ENCODE data around the gene TKT. TPM values are rescaled to one million over a fixed set of nuclear protein-coding genes. Genes with fewer than 3 reads are reported as not detected.

The TKT gene
- total RNA-seq, 2 donors from 2014 or later = 48.8 to 62.8 TPM

DNA sequence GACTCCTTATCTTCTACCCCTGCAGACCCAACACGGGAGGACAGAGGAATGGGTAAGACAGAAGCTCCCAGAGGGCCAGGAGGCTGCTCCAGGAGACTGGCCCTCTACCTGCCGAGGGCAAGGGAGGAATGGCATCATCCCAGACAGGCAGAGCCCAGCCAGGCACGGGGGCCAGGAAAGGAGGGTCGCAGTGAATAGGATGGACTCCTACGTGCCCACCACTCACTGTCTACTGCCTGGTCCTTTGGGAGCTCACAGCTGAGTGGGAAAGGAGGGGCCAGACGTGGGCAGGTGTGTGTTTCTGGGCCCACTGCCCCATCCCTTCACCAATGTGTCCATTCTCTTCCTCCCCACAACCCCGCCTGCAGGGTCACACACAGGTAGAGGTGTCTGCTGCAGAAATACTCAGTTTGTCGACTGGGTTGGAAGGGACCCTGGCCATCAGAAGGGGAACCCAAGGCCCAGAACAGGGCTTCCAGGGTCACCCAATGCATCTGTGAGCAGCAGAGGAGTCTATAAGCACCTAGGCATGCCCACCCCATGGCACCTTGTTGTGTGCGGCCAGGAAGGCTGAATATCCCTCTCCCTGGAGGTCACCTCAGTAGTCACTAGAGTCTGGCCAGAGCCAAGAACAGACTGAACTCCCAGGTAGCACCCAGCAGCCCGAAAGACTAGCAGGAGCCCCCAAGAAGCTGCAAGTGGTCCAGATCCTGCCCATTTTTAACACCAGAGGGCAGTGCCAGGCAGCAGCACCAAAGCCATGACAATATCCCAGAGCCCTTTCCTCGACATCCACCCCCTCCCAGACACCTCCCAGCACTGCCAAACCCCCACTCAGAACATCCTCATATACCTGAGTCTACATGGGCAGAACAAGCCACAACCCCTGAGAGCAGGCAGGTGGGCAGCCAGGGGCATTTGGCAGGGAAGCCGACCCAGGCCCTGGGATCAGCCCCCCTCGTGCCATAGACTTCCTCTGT is 24.0 kb downstream of the TKT start:
- Histone ChIP-seq H3K9me3 (no peaks in the 10 kb centered on the region), H3K27me3 (no peaks in the 10 kb centered on the region), H3K4me3 (no peak overlapping the region), H3K27ac (peak overlapping the region in 1 of 2 donors; percentile 19), H3K4me1 (peaks cover 0 to 15% of the 10 kb centered on the region in 2 donors), H3K36me3 (peaks cover 88% of the 10 kb centered on the region)
- no peak for DNase-seq (ENCODE audit: low spot score)
- TF ChIP-seq, protein P1, sequence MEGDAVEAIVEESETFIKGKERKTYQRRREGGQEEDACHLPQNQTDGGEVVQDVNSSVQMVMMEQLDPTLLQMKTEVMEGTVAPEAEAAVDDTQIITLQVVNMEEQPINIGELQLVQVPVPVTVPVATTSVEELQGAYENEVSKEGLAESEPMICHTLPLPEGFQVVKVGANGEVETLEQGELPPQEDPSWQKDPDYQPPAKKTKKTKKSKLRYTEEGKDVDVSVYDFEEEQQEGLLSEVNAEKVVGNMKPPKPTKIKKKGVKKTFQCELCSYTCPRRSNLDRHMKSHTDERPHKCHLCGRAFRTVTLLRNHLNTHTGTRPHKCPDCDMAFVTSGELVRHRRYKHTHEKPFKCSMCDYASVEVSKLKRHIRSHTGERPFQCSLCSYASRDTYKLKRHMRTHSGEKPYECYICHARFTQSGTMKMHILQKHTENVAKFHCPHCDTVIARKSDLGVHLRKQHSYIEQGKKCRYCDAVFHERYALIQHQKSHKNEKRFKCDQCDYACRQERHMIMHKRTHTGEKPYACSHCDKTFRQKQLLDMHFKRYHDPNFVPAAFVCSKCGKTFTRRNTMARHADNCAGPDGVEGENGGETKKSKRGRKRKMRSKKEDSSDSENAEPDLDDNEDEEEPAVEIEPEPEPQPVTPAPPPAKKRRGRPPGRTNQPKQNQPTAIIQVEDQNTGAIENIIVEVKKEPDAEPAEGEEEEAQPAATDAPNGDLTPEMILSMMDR (IDR thresholded peaks at IDR 0.05) = peak in 1 of 2 donors; percentile 29

DNA sequence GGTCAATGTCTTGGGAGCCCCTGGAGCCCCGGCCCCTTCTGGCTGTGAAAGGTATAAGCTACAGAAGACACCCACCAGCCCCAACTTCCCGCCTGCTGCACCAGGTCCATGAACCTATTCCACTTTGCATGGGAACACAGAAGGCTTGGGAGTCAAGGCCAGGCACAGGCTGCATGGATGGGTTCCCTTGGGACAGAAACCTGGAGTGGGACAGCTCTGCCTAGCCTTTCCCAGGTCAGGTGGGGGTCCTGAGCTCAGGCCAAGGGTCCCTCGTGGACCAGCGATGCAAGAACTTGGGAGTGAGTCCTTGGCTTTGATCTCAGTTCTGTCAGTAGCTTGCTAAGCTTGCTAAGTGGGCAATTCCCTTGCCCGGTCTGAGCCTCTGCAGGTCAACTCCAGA is 25.0 kb downstream of the TKT start:
- peaks cover 0 to 5% of the 10 kb centered on the region in 2 donors for H3K4me1 ChIP-seq
- DNase-seq (ENCODE audit: low spot score) = no peak
- no peaks in the 10 kb centered on the region for H3K27me3 ChIP-seq
- TF ChIP-seq, protein P1 (IDR thresholded peaks at IDR 0.05) = no peak
- H3K36me3 ChIP-seq = peaks cover 99% of the 10 kb centered on the region
- H3K4me3 ChIP-seq = no peak overlapping the region
- H3K27ac ChIP-seq = no peak overlapping the region
- H3K9me3 ChIP-seq = no peaks in the 10 kb centered on the region

DNA sequence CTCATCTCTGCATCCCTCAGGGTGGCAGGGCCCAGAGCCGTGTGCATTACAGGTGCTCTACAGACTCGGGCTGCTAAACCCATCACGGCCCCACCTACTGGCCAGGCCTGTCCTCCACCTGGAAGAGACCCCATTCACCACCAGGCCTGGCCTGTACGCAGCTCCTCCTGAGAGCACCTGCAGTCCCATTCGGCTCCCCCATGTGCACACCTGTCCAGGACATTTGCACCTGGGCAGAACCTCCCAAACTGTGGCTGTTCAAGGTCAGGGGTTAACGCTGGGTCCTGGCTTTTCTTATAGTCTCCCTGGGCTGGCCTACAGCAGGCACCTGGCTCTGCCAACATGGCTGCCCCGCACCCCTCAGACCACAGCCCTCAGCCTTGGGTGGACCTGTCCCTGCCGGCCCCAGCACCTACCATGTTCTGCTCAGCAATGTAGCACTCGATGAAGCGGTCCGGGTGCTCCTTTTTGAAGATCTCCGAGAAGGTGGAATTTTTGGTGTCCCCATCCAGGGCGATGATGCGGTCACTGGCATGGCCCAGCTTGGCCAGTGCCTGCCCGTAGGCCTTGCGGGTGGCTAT is 25.7 kb downstream of the TKT start:
- Histone ChIP-seq H3K36me3 (peaks cover 100% of the 10 kb centered on the region), H3K27me3 (no peaks in the 10 kb centered on the region), H3K27ac (no peak overlapping the region), H3K9me3 (no peaks in the 10 kb centered on the region), H3K4me1 (no peaks in the 10 kb centered on the region), H3K4me3 (no peak overlapping the region)
- TF ChIP-seq, protein P1 (IDR thresholded peaks at IDR 0.05) = no peak
- no peak for DNase-seq (ENCODE audit: low spot score)

DNA sequence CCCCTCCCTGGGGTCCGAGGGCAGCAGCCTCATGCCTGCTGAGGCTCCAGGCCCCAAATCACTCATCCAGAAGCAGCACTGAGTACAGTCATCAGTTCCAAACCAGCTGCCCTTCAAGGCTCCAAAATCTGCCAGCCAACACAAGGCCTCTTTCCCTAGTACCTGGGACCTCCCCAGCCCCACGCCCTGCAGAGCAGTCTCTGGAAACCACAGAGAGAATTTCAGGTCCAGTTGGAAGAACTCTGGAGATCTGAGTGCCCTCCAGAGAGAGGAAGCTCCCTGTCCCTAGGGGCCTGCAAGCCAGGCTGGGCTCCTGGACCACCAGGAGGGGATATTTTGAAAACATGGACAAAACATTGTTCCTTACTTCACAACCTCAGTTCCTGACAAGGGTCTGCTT is 26.2 kb downstream of the TKT start:
- no peaks in the 10 kb centered on the region for H3K9me3 ChIP-seq
- H3K4me3 ChIP-seq = no peak overlapping the region
- TF ChIP-seq, protein P1 (IDR thresholded peaks at IDR 0.05) = no peak
- DNase-seq (ENCODE audit: low spot score) = no peak
- no peaks in the 10 kb centered on the region for H3K27me3 ChIP-seq
- no peak overlapping the region for H3K27ac ChIP-seq
- no peaks in the 10 kb centered on the region for H3K4me1 ChIP-seq
- H3K36me3 ChIP-seq = peaks cover 100% of the 10 kb centered on the region

DNA sequence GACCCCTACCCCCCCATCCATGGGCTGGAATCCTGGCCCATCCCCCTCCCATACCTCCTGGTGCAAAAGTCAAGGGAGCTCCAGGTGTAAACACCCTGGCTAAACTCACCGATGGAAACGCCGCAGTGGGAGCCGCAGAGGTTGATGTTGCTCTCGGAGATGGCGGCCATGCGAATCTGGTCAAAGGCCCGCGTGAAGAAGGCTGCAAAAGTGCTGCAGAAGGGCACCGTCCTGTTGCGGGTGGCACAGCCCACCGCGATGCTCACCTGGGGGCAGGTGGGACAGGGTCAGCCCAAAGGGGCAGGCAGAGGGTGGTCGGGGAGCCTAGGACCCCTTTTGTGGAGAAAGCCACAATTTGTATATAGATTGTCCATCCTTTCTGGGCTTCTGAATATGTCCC is 26.7 kb downstream of the TKT start:
- no peaks in the 10 kb centered on the region for H3K9me3 ChIP-seq
- no peak overlapping the region for H3K4me3 ChIP-seq
- no peaks in the 10 kb centered on the region for H3K27me3 ChIP-seq
- peaks cover 100% of the 10 kb centered on the region for H3K36me3 ChIP-seq
- H3K27ac ChIP-seq = no peak overlapping the region
- DNase-seq (ENCODE audit: low spot score) = no peak
- no peaks in the 10 kb centered on the region for H3K4me1 ChIP-seq
- TF ChIP-seq, protein P1 (IDR thresholded peaks at IDR 0.05) = no peak
